Endothelial cell of umbilical vein (primary cell): ENCODE data around the gene RNF222.

Experiments used
- EZH2 ChIP-seq: IDR thresholded peaks from 2 replicates; pipeline ENCODE4 v1.6.1; 2012; ENCODE audit warnings: borderline replicate concordance, low read depth, mild to moderate bottlenecking, moderate library complexity, low read length, inconsistent platforms; ENCODE audit not compliant: severe bottlenecking
- FOS ChIP-seq: IDR thresholded peaks from 2 replicates; pipeline ENCODE4 v1.6.1; 2011; ENCODE audit warnings: mild to moderate bottlenecking, low read length, moderate library complexity, borderline replicate concordance; ENCODE audit not compliant: insufficient read depth
- GATA2 ChIP-seq: IDR thresholded peaks from 2 replicates; pipeline ENCODE4 v1.7.0; 2011; ENCODE audit warnings: low read depth, mild to moderate bottlenecking, moderate library complexity, mixed read lengths, low read length; ENCODE audit not compliant: insufficient read length, insufficient read depth
- JUN ChIP-seq: IDR thresholded peaks from 2 replicates; pipeline ENCODE4 v1.6.1; 2011; ENCODE audit warnings: borderline replicate concordance, low read depth; ENCODE audit not compliant: insufficient read length, insufficient read depth
- MYC ChIP-seq: IDR thresholded peaks from one replicate; pipeline ENCODE4 v1.6.1; 2011; ENCODE audit warnings: mild to moderate bottlenecking, low read depth, low read length
- POLR2A ChIP-seq: IDR thresholded peaks from 2 replicates; pipeline ENCODE4 v1.6.1; 2012; ENCODE audit warnings: low read depth, mild to moderate bottlenecking, control low read depth, low read length
- POLR2AphosphoS5 ChIP-seq: IDR thresholded peaks from 2 replicates; pipeline ENCODE4 v1.6.1; 2012; ENCODE audit warnings: low read depth, mild to moderate bottlenecking, control low read depth, low read length, moderate library complexity; ENCODE audit not compliant: insufficient read depth
- TF ChIP-seq, protein P1 (sequence below), 2 donors: IDR thresholded peaks; 1 replicate in 1 of 2; 2 replicates in 1 of 2; pipeline ENCODE4 v1.5.1; 2011; ENCODE audit warnings: low read length in 2 of 2, mild to moderate bottlenecking in 2 of 2, moderate library complexity in 2 of 2, control low read depth in 1 of 2, inconsistent platforms in 1 of 2, low read depth in 1 of 2; ENCODE audit not compliant: insufficient read depth in 1 of 2; ENCODE audit errors: extremely low read depth in 1 of 2
- TF ChIP-seq, protein P2 (sequence below): IDR thresholded peaks from 2 replicates; pipeline ENCODE4 v1.6.1; 2011; ENCODE audit not compliant: insufficient read depth, insufficient read length

DNA sequence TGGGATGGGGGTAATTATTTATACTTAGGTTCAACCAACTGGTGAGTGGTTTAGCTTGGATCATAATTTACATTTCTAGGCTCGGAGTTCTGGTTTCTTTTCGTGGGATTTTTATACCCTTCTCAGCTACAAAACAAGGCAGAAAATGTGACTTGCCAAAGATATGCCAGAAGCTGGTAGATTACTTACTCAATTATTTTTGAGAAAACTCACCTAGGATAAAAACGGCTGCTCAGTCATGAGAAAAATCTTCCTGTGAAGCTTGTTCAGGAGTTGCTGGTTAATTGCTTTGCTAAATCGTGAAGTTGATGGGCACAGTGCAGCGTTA lies 39.2 kb upstream of the RNF222 start:
- TF ChIP-seq JUN (no peak), POLR2AphosphoS5 (no peak), EZH2 (no peak), POLR2A (no peak), FOS (no peak), GATA2 (no peak), MYC (no peak)
- TF ChIP-seq, protein P1, sequence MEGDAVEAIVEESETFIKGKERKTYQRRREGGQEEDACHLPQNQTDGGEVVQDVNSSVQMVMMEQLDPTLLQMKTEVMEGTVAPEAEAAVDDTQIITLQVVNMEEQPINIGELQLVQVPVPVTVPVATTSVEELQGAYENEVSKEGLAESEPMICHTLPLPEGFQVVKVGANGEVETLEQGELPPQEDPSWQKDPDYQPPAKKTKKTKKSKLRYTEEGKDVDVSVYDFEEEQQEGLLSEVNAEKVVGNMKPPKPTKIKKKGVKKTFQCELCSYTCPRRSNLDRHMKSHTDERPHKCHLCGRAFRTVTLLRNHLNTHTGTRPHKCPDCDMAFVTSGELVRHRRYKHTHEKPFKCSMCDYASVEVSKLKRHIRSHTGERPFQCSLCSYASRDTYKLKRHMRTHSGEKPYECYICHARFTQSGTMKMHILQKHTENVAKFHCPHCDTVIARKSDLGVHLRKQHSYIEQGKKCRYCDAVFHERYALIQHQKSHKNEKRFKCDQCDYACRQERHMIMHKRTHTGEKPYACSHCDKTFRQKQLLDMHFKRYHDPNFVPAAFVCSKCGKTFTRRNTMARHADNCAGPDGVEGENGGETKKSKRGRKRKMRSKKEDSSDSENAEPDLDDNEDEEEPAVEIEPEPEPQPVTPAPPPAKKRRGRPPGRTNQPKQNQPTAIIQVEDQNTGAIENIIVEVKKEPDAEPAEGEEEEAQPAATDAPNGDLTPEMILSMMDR (IDR thresholded peaks at IDR 0.05; ENCODE audit: extremely low read depth in 1 of 2, insufficient read depth in 1 of 2, low read depth in 1 of 2, low read length in 2 of 2) = no peak
- TF ChIP-seq, protein P2, sequence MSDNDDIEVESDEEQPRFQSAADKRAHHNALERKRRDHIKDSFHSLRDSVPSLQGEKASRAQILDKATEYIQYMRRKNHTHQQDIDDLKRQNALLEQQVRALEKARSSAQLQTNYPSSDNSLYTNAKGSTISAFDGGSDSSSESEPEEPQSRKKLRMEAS = no peak
